ENCODE data around the gene PTH2. TPM values are rescaled to one million over a fixed set of nuclear protein-coding genes. Genes with fewer than 3 reads are reported as not detected.

Gene PTH2
- total and polyA plus RNA-seq, 10 of the 15 experiments (the other 5 are each of a cell fraction or from before 2014, with no cell fraction given): not detected

DNA sequence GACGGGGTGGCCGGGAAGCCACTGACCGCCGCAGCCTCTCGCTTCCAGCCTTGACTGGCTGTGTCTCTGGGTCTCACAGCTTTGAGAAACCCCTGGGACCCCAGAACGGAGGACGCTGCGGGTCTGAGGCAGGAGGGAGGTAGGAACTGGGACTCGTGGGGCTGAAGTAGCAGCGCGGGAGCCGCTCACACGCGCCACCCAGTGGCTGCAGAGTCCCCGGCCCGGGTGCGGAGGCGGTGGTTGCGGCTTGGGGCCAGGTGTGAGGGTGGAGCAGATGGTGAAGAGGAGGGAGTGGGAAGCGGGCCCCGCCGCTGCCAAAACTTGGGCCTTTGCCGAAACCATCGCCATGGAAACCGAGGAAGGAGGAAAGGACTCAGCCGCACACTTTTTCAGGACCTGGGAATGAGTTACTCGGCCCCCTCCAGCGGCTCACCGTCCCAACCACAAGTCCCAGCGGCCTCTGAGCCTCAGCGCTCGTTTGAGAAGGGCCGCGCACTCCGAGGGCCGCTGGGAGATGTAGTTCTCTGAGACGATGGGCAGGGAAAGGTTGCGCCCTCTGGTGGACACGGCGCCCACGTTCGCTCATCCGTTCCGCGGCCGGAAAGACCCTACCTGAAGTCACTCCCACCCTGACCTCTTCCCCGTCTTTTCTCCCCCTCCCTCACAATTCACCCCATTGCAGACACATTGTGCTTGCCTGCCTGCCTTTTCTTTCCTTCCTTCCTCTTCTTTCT is 20.3 kb upstream of the PTH2 start (continued):
- TF ChIP-seq, protein P1, sequence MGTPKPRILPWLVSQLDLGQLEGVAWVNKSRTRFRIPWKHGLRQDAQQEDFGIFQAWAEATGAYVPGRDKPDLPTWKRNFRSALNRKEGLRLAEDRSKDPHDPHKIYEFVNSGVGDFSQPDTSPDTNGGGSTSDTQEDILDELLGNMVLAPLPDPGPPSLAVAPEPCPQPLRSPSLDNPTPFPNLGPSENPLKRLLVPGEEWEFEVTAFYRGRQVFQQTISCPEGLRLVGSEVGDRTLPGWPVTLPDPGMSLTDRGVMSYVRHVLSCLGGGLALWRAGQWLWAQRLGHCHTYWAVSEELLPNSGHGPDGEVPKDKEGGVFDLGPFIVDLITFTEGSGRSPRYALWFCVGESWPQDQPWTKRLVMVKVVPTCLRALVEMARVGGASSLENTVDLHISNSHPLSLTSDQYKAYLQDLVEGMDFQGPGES (IDR thresholded peaks at IDR 0.05): peak; percentile 23; the same call in 1 of the 2 replicates
- TF ChIP-seq EED (IDR thresholded peaks at IDR 0.05; ENCODE audit: low read depth) (peak; percentile 29; the same call in 1 of the 2 replicates), LARP7 (IDR thresholded peaks at IDR 0.05) (peak; percentile 96), NR2F1 (conservative IDR thresholded peaks at IDR 0.05) (peak; percentile 70), IKZF1 (conservative IDR thresholded peaks at IDR 0.05) (peak; percentile 99), ETV6 (conservative IDR thresholded peaks at IDR 0.05 in 1 of 2, IDR thresholded peaks at IDR 0.05 in 1 of 2; ENCODE audit: borderline replicate concordance in 1 of 2, low read depth in 1 of 2) (0 out of 4 replicates have a peak, but pooled peaks of 1 of the 2 experiments have one; percentile 35), SP1 (IDR thresholded peaks at IDR 0.05; ENCODE audit: low read depth, low read length) (peak; percentile 63), TCF3 (IDR thresholded peaks at IDR 0.05; ENCODE audit: borderline replicate concordance, insufficient read depth, low read depth, low read length) (peak; percentile 99), HCFC1 (IDR thresholded peaks at IDR 0.05; ENCODE audit: low read length) (peak; percentile 99), CREM (IDR thresholded peaks at IDR 0.05; ENCODE audit: low read depth) (peak; percentile 93), ZNF384 (IDR thresholded peaks at IDR 0.05; ENCODE audit: borderline replicate concordance, low read depth, low read length) (no peak), CREB1 (IDR thresholded peaks at IDR 0.05; ENCODE audit: low read depth) (peak; percentile 78), YY1 (IDR thresholded peaks at IDR 0.05; ENCODE audit: low read depth, low read length) (peak; percentile 65), IKZF2 (IDR thresholded peaks at IDR 0.05) (peak; percentile 65 to 73; a peak in 2 of 4 replicates), SIN3A (IDR thresholded peaks at IDR 0.05; ENCODE audit: low read depth, low read length) (peak; percentile 29; the same call in 1 of the 2 replicates), SRF (IDR thresholded peaks at IDR 0.05; ENCODE audit: low read depth in 2 of 2, low read length in 2 of 2) (peak in 1 of 2 experiments; percentile 25; a peak in 1 of 4 replicates), EZH2 (IDR thresholded peaks at IDR 0.05; ENCODE audit: borderline replicate concordance, control insufficient read depth, low read depth, low read length) (no peak), BHLHE40 (IDR thresholded peaks at IDR 0.05; ENCODE audit: borderline replicate concordance in 1 of 2, low read depth in 2 of 2, low read length in 1 of 2) (peak in 1 of 2 experiments; percentile 74; a peak in 2 of 4 replicates), RB1 (IDR thresholded peaks at IDR 0.05; ENCODE audit: borderline replicate concordance) (peak; percentile 61; the same call in 1 of the 2 replicates), RUNX3 (IDR thresholded peaks at IDR 0.05; ENCODE audit: low read length) (peak; percentile 83), HDAC6 (IDR thresholded peaks at IDR 0.05; ENCODE audit: unreplicated experiment) (no peak)
- TF ChIP-seq, protein P2, sequence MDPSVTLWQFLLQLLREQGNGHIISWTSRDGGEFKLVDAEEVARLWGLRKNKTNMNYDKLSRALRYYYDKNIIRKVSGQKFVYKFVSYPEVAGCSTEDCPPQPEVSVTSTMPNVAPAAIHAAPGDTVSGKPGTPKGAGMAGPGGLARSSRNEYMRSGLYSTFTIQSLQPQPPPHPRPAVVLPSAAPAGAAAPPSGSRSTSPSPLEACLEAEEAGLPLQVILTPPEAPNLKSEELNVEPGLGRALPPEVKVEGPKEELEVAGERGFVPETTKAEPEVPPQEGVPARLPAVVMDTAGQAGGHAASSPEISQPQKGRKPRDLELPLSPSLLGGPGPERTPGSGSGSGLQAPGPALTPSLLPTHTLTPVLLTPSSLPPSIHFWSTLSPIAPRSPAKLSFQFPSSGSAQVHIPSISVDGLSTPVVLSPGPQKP (IDR thresholded peaks at IDR 0.05; ENCODE audit: low read depth, low read length): peak; percentile 41; the same call in 1 of the 2 replicates
- TF ChIP-seq, protein P3, sequence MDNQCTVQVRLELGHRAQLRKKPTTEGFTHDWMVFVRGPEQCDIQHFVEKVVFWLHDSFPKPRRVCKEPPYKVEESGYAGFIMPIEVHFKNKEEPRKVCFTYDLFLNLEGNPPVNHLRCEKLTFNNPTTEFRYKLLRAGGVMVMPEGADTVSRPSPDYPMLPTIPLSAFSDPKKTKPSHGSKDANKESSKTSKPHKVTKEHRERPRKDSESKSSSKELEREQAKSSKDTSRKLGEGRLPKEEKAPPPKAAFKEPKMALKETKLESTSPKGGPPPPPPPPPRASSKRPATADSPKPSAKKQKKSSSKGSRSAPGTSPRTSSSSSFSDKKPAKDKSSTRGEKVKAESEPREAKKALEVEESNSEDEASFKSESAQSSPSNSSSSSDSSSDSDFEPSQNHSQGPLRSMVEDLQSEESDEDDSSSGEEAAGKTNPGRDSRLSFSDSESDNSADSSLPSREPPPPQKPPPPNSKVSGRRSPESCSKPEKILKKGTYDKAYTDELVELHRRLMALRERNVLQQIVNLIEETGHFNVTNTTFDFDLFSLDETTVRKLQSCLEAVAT (IDR thresholded peaks at IDR 0.05): peak; percentile 83
- TF ChIP-seq, protein P4, sequence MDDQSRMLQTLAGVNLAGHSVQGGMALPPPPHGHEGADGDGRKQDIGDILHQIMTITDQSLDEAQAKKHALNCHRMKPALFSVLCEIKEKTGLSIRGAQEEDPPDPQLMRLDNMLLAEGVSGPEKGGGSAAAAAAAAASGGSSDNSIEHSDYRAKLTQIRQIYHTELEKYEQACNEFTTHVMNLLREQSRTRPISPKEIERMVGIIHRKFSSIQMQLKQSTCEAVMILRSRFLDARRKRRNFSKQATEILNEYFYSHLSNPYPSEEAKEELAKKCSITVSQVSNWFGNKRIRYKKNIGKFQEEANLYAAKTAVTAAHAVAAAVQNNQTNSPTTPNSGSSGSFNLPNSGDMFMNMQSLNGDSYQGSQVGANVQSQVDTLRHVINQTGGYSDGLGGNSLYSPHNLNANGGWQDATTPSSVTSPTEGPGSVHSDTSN (IDR thresholded peaks at IDR 0.05; ENCODE audit: insufficient replicate concordance, low read depth, low read length): no peak
- TF ChIP-seq, protein P5, sequence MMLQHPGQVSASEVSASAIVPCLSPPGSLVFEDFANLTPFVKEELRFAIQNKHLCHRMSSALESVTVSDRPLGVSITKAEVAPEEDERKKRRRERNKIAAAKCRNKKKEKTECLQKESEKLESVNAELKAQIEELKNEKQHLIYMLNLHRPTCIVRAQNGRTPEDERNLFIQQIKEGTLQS (IDR thresholded peaks at IDR 0.05; ENCODE audit: borderline replicate concordance, extremely low read depth, low read depth, low read length): peak; percentile 72; the same call in 1 of the 2 replicates

Measured in GM12878 (cell line).